ENCODE data around the gene CHD5.

Gene CHD5

DNA sequence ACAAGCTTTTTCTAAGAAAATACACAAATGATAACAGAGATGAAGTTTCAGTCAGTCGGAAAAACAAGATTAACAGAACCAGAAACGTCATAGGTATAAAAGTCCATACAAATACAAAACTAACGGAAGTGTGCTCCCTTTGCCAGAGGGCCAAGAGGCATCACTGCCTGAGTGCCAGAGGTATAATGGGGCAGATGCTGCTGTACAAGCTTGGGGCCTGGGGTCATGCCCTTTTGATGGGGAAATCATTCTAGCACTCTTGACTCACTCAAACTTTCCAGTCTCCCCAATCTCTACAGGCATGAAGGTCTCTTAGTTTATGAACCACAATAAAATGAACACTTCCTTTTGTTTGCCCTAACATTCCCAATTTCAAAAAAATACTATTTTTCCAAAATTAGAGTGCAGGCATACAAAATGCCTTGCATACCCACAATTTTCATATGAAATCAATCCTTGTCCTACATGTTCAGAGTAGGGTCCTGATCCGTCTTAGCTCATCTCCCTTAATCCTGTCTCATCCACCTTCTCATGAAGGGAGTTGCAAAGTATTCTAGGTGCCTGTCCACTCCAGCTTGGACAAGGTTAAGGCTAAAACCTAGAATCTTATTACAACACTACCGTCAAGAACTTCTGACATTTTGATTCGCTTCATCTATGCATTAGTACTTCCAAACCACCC, 17.8 kb upstream of the CHD5 start:
- Histone ChIP-seq H3K4me1 (ENCODE audit: control insufficient read depth, insufficient read depth, low read depth, low read length) (peaks cover 11% of the 10 kb centered on the region), H3K27ac (ENCODE audit: low read length, poor library complexity, severe bottlenecking) (no peak overlapping the region), H3K79me1 (replicated peaks; ENCODE audit: low read length, poor library complexity, severe bottlenecking) (peaks cover 10% of the 10 kb centered on the region), H4K8ac (ENCODE audit: low read length) (no peak overlapping the region), H3K27me3 (ENCODE audit: control insufficient read depth in 1 of 2, insufficient read depth in 1 of 2, low read length in 2 of 2) (no peaks in the 10 kb centered on the region), H4K91ac (ENCODE audit: low read length) (no peak overlapping the region), H3K9ac (ENCODE audit: low read length) (peak overlapping the region; percentile 98), H3K23ac (ENCODE audit: low read length in 2 of 2) (no peak overlapping the region), H2AK5ac (ENCODE audit: low read length, severe bottlenecking) (no peak overlapping the region), H3K4me3 (ENCODE audit: insufficient read depth in 1 of 2, low read depth in 1 of 2, low read length in 2 of 2) (peak overlapping the region in 1 of 2 experiments; percentile 95), H2AFZ (ENCODE audit: low read depth, low read length) (no peak overlapping the region), H3K18ac (ENCODE audit: low read depth in 1 of 2, low read length in 2 of 2) (no peak overlapping the region), H2BK5ac (ENCODE audit: low read depth, low read length, poor library complexity, severe bottlenecking) (no peak overlapping the region), H3K14ac (ENCODE audit: low read length in 2 of 2) (no peak overlapping the region), H2BK120ac (ENCODE audit: low read depth, low read length) (no peak overlapping the region), H3K4ac (ENCODE audit: low read depth in 1 of 2, low read length in 2 of 2) (no peak overlapping the region), H2BK15ac (ENCODE audit: low read depth, poor library complexity, severe bottlenecking) (peak overlapping the region; percentile 45), H3K4me2 (ENCODE audit: low read length, poor library complexity, severe bottlenecking) (peak overlapping the region; percentile 60), H3K36me3 (ENCODE audit: control insufficient read depth in 1 of 2, insufficient read depth in 2 of 2, low read depth in 1 of 2, low read length in 2 of 2) (peaks cover 30 to 36% of the 10 kb centered on the region in 2 experiments), H3K9me3 (ENCODE audit: control insufficient read depth, low read length) (no peaks in the 10 kb centered on the region), H2BK12ac (ENCODE audit: low read length in 2 of 2) (no peak overlapping the region)
- WGBS = 83% methylated on average over 6 of the region's 6 CpGs
- DNase-seq = peak; percentile 24

DNA sequence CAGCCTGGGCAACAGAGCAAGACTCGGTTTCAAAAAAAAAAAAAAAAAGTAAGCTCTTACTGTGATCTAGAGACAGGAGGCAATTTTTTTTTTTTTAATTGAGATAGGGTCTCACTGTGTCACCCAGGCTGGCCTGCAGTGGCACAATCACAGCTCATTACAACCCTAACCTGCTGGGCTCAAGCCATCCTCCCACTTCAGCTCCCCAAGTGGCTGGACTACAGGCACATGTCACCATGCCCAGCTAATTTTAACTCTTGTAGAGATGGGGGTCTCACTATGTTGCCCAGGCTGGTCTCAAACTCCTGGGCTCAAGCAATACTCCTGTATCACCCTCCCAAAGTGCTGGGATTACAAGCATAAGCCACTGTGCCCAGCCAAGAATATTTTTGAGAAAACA, 11.8 kb upstream of the CHD5 start:
- Histone ChIP-seq H3K79me1 (replicated peaks; ENCODE audit: low read length, poor library complexity, severe bottlenecking) (peaks cover 12% of the 10 kb centered on the region), H3K4me3 (ENCODE audit: insufficient read depth in 1 of 2, low read depth in 1 of 2, low read length in 2 of 2) (no peak overlapping the region), H2BK120ac (ENCODE audit: low read depth, low read length) (no peak overlapping the region), H2BK12ac (ENCODE audit: low read length in 2 of 2) (no peak overlapping the region), H3K9ac (ENCODE audit: low read length) (no peak overlapping the region), H4K91ac (ENCODE audit: low read length) (no peak overlapping the region), H2BK5ac (ENCODE audit: low read depth, low read length, poor library complexity, severe bottlenecking) (no peak overlapping the region), H3K14ac (ENCODE audit: low read length in 2 of 2) (no peak overlapping the region), H4K8ac (ENCODE audit: low read length) (no peak overlapping the region), H3K18ac (ENCODE audit: low read depth in 1 of 2, low read length in 2 of 2) (no peak overlapping the region), H3K23ac (ENCODE audit: low read length in 2 of 2) (no peak overlapping the region), H3K36me3 (ENCODE audit: control insufficient read depth in 1 of 2, insufficient read depth in 2 of 2, low read depth in 1 of 2, low read length in 2 of 2) (peaks cover 72 to 76% of the 10 kb centered on the region in 2 experiments), H3K27me3 (ENCODE audit: control insufficient read depth in 1 of 2, insufficient read depth in 1 of 2, low read length in 2 of 2) (no peaks in the 10 kb centered on the region), H3K27ac (ENCODE audit: low read length, poor library complexity, severe bottlenecking) (no peak overlapping the region), H3K4ac (ENCODE audit: low read depth in 1 of 2, low read length in 2 of 2) (no peak overlapping the region), H2AFZ (ENCODE audit: low read depth, low read length) (no peak overlapping the region), H3K4me1 (ENCODE audit: control insufficient read depth, insufficient read depth, low read depth, low read length) (peaks cover 2% of the 10 kb centered on the region), H2AK5ac (ENCODE audit: low read length, severe bottlenecking) (no peak overlapping the region), H3K9me3 (ENCODE audit: control insufficient read depth, low read length) (no peaks in the 10 kb centered on the region), H3K4me2 (ENCODE audit: low read length, poor library complexity, severe bottlenecking) (no peak overlapping the region), H2BK15ac (ENCODE audit: low read depth, poor library complexity, severe bottlenecking) (no peak overlapping the region)
- WGBS = no CpG with 5 or more reads among the region's 1 CpG
- DNase-seq = no peak

DNA sequence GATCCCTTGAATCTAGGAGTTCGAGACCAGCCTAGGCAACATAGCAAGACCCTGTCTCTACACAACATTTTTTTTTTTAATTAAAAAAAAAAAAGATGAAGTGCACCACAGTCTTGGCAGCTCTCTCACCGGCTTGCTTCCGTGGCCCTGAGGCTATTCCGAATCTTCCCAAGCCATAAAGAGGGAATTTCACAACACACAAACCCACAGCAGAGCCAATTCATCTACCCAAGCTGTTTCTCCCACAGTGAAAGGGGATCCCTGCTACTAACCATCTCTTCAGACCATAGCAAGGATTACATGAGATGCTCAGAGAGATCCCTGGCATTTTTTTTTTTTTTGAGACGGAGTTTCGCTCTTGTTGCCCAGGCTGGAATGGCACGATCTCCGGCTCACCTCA, 8.3 kb upstream of the CHD5 start:
- Histone ChIP-seq H4K91ac (ENCODE audit: low read length) (no peak overlapping the region), H2BK5ac (ENCODE audit: low read depth, low read length, poor library complexity, severe bottlenecking) (no peak overlapping the region), H2BK120ac (ENCODE audit: low read depth, low read length) (no peak overlapping the region), H3K27me3 (ENCODE audit: control insufficient read depth in 1 of 2, insufficient read depth in 1 of 2, low read length in 2 of 2) (no peaks in the 10 kb centered on the region), H3K27ac (ENCODE audit: low read length, poor library complexity, severe bottlenecking) (no peak overlapping the region), H2AFZ (ENCODE audit: low read depth, low read length) (no peak overlapping the region), H3K4ac (ENCODE audit: low read depth in 1 of 2, low read length in 2 of 2) (no peak overlapping the region), H3K36me3 (ENCODE audit: control insufficient read depth in 1 of 2, insufficient read depth in 2 of 2, low read depth in 1 of 2, low read length in 2 of 2) (peaks cover 68 to 69% of the 10 kb centered on the region in 2 experiments), H2AK5ac (ENCODE audit: low read length, severe bottlenecking) (no peak overlapping the region), H2BK15ac (ENCODE audit: low read depth, poor library complexity, severe bottlenecking) (no peak overlapping the region), H3K18ac (ENCODE audit: low read depth in 1 of 2, low read length in 2 of 2) (no peak overlapping the region), H3K4me3 (ENCODE audit: insufficient read depth in 1 of 2, low read depth in 1 of 2, low read length in 2 of 2) (no peak overlapping the region), H3K9ac (ENCODE audit: low read length) (no peak overlapping the region), H3K23ac (ENCODE audit: low read length in 2 of 2) (no peak overlapping the region), H3K79me1 (replicated peaks; ENCODE audit: low read length, poor library complexity, severe bottlenecking) (peaks cover 15% of the 10 kb centered on the region), H2BK12ac (ENCODE audit: low read length in 2 of 2) (no peak overlapping the region), H3K4me2 (ENCODE audit: low read length, poor library complexity, severe bottlenecking) (no peak overlapping the region), H3K9me3 (ENCODE audit: control insufficient read depth, low read length) (no peaks in the 10 kb centered on the region), H4K8ac (ENCODE audit: low read length) (no peak overlapping the region), H3K4me1 (ENCODE audit: control insufficient read depth, insufficient read depth, low read depth, low read length) (peaks cover 11% of the 10 kb centered on the region), H3K14ac (ENCODE audit: low read length in 2 of 2) (no peak overlapping the region)
- 99% methylated on average over 8 of the region's 8 CpGs for WGBS
- no peak for DNase-seq

DNA sequence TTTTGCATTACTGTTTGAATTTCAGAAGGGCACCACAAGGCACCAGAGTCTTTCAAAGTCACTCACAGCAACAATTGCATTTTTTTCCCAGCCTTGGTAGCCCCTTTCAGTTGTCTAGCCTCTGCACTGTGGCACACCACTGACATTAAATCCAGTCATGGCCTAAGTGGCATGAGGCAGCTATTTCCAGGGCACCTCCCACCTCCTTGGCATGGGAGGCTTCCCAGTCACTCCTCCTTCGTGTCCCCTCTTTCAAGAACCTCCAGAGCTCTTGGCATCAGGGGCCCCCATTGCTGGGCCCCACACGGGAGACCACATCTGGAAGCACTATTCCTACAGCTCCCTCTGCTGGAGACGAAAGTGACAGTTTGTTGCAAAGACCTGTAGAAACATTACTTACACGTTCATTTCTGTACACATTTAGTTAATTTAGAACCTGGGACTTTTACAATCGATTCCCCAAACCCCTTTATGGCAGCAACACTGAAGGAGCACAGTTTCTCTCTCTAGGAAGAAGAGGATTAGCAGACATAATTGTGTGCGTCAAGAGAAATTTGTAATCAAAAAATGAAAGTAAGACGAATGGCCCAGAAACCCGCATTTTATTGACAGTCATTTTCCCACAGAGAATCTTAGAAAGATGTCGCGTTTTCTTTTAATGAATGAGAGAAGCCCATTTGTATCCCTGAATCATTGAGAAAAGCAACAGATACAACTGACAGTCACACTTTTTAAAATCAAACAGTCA, 5.7 kb upstream of the CHD5 start:
- Histone ChIP-seq H3K4me2 (ENCODE audit: low read length, poor library complexity, severe bottlenecking) (no peak overlapping the region), H2BK120ac (ENCODE audit: low read depth, low read length) (no peak overlapping the region), H2BK15ac (ENCODE audit: low read depth, poor library complexity, severe bottlenecking) (no peak overlapping the region), H3K4me1 (ENCODE audit: control insufficient read depth, insufficient read depth, low read depth, low read length) (peaks cover 21% of the 10 kb centered on the region), H3K4me3 (ENCODE audit: insufficient read depth in 1 of 2, low read depth in 1 of 2, low read length in 2 of 2) (no peak overlapping the region), H2BK12ac (ENCODE audit: low read length in 2 of 2) (no peak overlapping the region), H3K27ac (ENCODE audit: low read length, poor library complexity, severe bottlenecking) (peak overlapping the region; percentile 56), H2BK5ac (ENCODE audit: low read depth, low read length, poor library complexity, severe bottlenecking) (no peak overlapping the region), H3K9me3 (ENCODE audit: control insufficient read depth, low read length) (no peaks in the 10 kb centered on the region), H3K23ac (ENCODE audit: low read length in 2 of 2) (no peak overlapping the region), H4K8ac (ENCODE audit: low read length) (no peak overlapping the region), H3K36me3 (ENCODE audit: control insufficient read depth in 1 of 2, insufficient read depth in 2 of 2, low read depth in 1 of 2, low read length in 2 of 2) (peaks cover 47 to 51% of the 10 kb centered on the region in 2 experiments), H3K4ac (ENCODE audit: low read depth in 1 of 2, low read length in 2 of 2) (no peak overlapping the region), H2AK5ac (ENCODE audit: low read length, severe bottlenecking) (no peak overlapping the region), H3K27me3 (ENCODE audit: control insufficient read depth in 1 of 2, insufficient read depth in 1 of 2, low read length in 2 of 2) (peaks cover 8 to 10% of the 10 kb centered on the region in 2 experiments), H3K14ac (ENCODE audit: low read length in 2 of 2) (no peak overlapping the region), H3K18ac (ENCODE audit: low read depth in 1 of 2, low read length in 2 of 2) (no peak overlapping the region), H3K79me1 (replicated peaks; ENCODE audit: low read length, poor library complexity, severe bottlenecking) (peaks cover 18% of the 10 kb centered on the region), H3K9ac (ENCODE audit: low read length) (no peak overlapping the region), H2AFZ (ENCODE audit: low read depth, low read length) (no peak overlapping the region), H4K91ac (ENCODE audit: low read length) (no peak overlapping the region)
- whole genome bisulfite sequencing = 69% methylated on average over 8 of the region's 10 CpGs
- DNase-seq = peak; percentile 50
